GM12874 (cell line): ENCODE measurements around the gene HEXB.

ENCODE experiments used
- CTCF ChIP-seq: IDR thresholded peaks from 2 replicates; pipeline ENCODE4 v1.5.1; 2011; ENCODE audit warnings: low read depth, mild to moderate bottlenecking, control low read depth, low read length, moderate library complexity; ENCODE audit not compliant: insufficient read depth

The HEXB gene

DNA sequence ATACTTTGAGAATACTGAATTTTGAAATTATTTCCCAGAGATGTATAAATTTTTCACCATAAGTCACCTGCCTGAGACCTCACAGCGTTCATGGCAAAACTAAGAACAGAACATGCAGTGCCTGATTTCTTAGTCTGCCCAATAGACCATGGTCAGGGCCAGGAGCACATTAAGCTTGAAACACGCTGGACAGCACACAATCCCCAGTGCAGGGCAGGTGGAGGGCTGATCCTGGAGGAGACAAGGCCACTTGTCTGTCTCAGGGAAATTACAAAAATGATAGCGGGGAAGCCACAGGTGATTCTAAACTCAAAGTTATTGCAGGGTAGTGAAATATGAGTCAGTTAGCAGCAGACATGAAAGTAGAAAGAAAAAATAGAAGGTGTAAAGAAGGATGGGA lies 25.9 kb upstream of the HEXB start:
- TF ChIP-seq CTCF = no peak

- TF ChIP-seq CTCF = no peak
Measured at GRCh38 chr5:74660140-74660539, 24.9 kb upstream of the HEXB start.

- no peak for TF ChIP-seq CTCF
Measured at GRCh38 chr5:74660873-74661272, 24.2 kb upstream of the HEXB start.

- TF ChIP-seq CTCF = no peak
Measured at GRCh38 chr5:74664551-74664950, 20.5 kb upstream of the HEXB start.

DNA sequence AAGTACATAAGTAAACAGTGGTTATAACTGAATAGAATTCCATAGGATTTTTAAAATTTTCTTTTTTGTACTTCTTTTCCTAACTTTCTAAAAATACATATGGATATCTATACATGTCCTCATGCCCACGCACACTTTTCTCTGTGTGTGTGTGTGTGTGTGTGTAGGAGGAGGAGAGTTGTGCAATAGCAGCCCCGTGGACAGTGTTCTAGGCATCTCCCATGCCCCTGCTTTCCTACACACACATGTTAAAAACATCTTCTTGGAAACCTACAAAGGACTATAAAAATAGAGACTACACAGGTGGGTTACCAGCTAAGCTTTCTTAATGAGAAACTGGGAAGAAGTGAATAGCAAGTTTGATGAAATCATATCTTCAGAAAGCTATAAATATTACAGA lies 19.8 kb upstream of the HEXB start:
- TF ChIP-seq CTCF = no peak

- no peak for TF ChIP-seq CTCF
Measured at GRCh38 chr5:74665816-74666215, 19.2 kb upstream of the HEXB start.

DNA sequence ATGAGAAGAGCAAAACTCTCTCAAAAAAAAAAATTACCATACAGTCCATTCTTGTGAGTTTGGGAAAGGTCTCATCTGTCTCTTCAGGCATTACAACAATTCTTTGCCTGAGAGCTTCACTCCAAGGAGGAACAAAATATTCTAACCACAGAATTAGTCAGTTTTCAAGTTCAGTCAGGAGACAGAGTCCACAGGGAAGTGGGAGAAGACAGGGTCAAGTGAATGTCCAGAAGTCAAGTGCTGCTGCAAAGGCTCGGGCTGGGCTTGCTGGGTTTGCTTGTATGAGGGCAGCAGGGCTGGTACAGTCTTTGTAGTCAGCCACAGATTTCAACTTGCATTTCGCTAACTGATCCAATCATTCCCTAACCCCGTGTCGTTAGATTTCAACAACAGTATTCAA lies 17.6 kb upstream of the HEXB start:
- TF ChIP-seq CTCF = no peak

- TF ChIP-seq CTCF = no peak
Measured at GRCh38 chr5:74669821-74670220, 15.2 kb upstream of the HEXB start.
